HG03521 (cell line): Measurements from ENCODE around the gene INSYN2B.
"Not testable (repeated sequence)": the region's sequence is repeated elsewhere in the genome, so short reads cannot be mapped to it uniquely, and the experiment has no call there.

Experiments
- ATAC-seq: cut with Tn5 transposase; IDR thresholded peaks from one replicate; pipeline ENCODE4 v1.9.1; 2021; ENCODE audit warnings: mild to moderate bottlenecking, moderate library complexity; ENCODE audit not compliant: unreplicated experiment

The INSYN2B gene

DNA sequence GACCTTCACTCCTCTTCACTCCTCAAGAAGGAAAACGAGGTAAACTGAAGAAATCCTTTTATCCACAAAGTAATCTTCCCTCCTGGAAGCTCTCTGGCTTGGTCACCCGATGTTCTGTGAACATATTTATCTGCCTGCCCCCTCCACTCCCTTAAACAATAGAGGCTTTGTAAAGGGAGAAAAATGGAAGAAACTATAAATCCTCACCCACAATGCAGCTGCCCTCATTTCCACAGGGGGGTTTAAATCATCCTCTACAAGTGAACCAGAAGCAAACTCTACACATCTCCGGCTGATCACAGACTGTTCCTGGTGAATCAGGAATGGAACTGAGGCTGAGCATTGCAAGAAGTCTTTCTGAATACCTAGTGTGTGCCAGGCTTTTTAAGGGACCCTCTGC, 7.2 kb downstream of the INSYN2B start:
- ATAC-seq, result no peak

DNA sequence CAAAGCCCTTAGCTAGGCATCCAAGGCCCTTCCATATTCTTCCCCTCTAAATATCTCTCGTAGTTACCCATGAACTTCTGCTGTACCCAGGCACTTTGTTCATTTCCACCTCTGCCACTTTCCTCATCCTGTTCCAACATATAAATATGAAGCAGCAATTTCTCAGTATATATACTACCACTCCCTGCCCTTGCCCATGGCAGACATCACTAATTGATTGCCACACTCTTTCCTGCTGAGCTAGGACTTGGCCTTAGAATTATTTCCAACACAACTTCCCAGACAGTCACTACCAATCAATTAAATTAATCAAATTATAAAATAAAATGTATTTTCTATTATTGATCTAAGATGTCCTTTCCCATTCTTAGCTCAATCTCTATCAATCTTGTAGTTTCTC, 8.5 kb downstream of the INSYN2B start:
- no peak for ATAC-seq

DNA sequence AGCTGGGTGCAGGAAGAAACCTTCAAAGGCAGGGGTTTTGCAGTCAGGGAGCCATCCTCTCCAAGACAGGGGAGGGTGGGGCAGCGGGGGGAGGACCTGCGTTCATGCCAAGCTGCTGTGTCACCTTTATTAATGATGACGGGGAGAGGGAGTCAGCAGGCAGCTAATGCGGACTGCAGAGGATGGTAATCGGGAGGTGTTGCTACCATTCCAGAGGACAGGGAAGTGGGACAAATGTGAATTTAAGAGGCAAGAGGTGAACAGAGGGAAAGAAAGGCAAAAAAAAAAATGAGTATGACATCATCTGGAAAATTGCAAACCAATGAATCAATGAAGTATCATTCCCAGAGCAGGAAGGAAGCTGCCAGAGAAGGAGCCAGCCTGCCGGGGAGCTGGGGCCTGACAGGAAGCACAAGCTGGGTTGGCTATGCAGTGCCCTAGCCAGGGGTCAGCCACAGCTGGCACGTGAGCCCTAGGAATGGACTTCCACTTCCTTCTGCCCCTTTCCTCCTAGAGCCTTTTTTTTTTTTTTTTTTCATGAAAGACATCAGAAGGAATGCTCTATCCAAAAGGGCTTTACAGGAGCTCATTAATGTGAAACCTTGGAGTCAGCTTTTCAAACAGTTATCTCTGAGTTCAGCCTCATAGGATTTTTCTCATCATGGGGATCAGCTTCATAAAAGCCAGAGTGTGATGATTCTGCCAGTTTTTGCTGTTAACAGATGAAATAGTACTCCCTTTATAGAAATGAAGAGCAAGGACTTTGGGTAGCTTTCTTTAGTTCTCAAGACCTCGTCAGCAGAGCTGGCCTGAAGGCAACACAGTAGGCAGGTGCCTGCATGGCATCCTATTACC, 9.2 kb downstream of the INSYN2B start:
- no peak for ATAC-seq

DNA sequence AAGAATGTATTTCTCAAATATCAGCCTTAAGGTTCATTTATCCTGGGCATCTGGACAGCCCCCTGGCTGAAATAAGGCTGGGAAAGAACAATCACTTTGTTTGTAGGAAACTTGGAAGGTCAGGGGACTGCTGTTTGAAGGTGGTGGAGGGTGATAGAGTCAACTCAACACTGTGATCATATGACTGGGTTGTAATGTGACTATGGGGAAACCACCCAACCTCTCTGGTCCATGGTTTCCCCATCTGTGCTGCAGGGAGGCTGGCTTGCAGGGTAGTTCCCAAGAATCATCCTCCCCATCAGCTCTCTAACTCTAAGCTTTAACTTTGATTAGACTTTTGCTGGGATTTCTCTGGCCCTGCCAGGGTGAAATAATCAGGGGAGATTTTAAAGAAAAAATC, 10.0 kb downstream of the INSYN2B start:
- ATAC-seq, result no peak

DNA sequence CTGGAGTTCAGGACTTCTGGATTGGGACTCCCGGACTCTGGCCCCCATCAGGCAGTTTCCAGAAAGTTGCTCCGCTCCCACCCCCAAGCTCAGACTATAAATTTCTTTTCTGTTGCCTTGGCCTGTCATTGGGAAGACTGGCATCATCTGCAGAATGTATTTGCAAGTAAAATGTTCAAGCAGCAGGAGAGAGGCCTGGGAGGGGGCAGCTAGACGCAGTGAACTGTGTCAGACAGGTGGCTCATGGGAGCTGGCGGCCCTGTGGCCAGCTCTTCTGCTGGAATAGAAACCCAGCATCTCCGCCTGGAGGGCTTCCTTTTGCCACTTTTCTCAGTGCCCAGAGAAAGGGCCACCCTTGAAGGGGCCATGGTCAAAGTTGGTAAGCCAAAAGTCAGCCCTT, 16.0 kb downstream of the INSYN2B start:
- ATAC-seq, result no peak

DNA sequence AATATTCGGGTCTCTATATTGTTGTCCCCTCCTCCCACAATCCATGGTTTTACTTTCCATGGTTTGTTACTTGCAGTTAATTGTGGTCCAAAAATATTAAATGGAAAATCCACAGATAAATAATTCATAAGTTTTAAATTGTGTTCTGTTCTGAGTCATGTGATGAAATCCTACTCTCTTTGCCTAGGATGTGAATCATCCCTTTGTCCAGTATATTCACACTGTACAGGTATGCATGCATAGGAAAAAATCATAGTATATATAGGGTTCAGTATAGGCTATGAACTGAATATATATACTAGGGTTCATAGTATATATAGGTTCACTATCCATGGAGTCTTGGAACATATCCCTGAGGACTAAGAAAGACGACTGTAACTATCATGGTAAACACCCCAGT, 19.6 kb downstream of the INSYN2B start:
- ATAC-seq, result no peak

DNA sequence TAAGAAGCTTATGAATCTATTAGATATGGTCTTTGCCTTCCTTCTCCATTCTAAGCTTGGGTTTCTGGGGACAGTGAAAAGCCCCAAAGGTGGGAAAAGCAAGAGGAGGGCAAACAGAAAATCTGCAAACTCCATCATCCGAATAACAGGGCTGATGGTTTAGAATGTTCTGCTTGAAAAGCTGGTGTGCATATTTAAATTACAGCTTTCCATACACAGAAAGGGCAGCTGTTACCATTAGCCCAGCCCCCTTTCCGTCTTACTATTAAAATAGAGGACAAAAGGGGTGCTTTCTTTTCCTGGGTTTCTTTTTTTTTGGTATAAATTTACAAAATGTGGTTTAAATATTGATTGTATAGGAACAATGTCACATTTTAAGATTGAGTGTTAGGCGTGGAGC, 22.0 kb downstream of the INSYN2B start:
- no peak for ATAC-seq

DNA sequence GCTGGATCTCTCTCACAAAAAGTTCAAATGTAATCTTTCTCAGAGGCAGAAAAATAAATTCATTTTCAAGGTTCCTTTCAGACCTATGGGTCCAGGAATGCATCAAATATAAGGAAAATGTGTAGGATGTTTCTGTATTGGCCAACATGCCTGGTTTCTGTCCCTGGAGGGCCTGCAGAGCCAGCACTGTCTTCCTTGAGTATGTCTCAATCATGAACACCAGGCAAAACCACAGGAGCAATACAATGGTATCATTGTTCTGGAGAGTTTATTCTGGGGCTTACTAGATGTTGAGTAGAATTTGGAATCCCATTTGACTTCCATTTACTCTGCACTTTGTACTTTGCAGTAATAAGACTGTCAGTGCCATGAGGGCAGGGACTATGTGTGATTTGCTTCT, 23.5 kb downstream of the INSYN2B start:
- no peak for ATAC-seq

DNA sequence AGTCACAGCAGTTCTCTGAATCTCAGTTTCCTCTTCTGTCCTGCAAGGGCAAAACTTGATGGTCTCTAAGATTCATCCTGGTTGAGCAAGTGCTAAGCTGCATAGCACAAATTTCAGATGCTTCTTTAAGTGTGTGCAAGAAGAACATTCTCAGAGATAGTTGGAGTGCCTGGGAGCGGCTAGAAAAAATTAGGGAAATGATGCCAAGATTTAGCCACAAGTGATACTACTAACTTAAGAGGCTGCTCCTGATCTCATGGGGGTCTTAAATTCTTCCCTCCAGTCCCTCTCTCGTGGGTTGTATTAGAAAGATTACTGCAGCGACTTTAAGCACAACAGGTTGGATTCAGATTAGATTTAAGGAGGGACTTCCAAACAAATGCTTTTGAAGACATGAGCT, 24.2 kb downstream of the INSYN2B start:
- no peak for ATAC-seq

DNA sequence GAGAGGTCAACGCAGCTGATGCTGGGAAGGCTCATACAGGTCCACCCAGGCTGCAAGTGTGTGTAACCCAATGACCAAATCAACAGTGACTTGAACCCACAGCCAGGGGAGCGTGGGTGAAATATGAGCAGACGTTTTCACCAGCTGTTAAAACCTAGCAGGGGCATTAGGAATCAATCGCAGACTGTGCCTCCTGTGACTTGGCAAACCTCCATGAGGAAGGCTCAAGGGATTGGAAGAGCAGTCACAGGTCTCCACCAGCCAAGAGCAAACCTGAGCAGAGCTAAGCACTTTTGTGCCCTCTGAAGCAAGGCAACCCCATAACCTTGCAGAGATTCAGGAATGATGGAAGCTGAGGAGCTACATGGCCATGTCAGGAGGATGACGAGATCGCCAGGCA, 25.5 kb downstream of the INSYN2B start:
- ATAC-seq, result no peak

DNA sequence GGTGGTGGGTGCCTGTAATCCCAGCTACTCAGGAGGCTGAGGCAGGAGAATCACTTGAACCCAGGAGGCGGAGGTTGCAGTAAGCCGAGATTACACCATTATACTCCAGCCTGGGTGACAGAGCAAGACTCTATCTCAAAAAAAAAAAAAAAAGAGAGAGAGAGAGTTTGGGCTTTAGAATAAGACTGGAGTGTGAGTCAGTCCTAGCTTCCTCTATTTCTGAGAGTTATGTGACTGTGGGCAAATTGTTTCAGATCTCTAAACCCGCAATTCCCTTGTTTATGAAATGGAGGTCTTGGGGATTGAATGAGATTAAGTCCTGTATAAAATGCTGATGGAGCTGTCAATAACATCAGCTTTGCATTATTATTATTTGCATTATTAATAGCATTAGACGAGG, 27.1 kb downstream of the INSYN2B start:
- not testable (repeated sequence) for ATAC-seq

DNA sequence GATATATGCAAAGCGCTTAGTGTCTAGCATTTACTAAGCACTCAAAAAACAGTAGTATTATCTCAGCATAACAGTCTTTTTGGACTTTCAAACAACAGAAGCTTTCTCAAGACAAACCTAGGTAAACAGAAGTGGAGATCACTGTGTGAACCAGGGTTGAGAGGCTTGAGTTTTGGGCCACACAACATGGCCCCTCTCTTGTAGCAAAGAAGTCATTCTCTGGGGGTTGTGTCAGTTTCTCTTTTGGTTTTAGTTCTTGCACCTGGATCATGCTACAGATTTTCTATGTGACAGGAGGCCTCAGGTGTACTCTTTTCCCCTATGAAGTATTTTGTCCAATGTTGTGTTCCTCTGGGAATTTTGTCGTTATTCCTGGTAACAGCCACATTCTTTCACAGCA, 30.0 kb downstream of the INSYN2B start:
- no peak for ATAC-seq

DNA sequence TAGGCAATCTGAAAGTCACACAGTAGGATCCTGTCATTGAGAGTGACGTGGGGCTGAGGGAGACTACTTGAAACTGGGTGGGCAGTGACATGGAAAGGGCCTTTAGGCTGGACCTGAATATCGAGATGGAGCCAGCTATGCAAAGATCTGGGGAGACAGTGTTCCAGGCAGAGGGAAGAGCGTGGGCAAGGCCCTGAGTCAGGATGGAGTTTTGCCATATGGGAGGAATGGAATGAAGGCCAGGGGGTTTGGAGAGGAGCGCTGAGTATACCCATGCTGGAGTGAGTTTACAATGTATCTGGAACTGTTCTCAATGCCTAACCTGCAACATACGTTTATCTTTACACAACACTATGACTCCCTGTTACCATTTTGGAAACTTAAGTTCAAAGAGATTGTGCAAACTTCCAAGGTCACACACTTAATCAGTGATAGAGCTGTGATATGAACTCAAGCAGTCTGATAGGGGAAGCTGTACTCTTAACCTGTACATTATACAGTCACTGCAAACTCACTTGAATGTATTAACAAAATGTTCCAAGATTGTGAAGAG, 33.5 kb downstream of the INSYN2B start:
- ATAC-seq, result no peak

DNA sequence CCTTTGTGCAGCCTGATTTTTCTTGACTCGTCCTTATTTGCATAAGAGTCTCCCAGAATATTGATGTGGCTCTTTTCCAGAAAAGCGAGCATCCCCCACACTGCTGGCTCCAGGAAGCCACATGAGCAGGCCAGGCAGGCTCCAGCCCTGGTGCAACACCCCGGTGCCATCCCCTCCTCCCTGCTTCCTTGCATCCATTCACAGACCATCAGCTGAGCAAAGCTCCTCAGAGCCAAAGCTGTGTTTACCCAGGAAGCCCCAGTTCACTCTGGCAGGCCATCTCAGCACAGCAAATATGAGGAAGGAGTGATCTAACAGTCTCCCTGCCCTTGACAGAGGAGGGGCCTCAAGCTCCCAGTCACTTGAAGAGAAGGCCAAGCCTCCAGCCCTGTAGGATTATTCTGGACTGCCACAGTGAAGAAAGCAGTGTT, 34.4 kb downstream of the INSYN2B start:
- no peak for ATAC-seq

DNA sequence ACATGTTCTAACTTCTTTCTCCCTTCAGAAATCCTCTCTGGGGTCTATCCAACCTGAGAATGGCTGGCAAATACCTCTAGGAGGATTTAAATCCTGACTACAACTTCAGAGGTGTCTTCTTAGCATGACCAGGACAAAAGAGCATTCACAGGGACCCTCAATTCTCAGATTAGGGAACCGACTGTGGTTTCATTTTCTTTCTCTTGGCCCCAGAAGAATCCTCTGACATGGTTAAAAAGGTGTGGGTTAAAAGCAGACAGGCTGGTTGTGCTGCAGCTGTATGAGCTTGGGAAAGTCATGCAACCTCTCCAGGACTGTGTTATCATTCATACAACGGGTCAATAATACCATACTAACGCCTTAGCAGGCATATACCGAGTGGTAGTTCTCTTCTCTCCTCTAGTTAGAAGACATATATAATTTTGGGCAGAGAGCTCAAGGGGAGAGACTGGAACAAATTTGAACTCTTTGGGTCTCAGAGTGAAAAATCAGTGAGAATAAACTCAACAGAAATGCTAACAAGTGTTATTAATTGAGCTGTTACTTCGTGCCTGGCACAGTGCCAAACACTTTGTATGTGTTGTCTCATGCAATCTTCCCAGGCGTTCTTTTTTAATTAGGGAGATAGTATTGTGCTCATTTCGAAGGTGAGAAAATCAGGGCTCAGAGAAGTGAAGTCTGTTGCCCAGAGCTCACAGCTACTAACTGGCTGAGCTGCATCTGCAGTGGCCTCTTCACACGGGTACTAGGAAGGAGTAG, 35.2 kb downstream of the INSYN2B start:
- ATAC-seq, result no peak

DNA sequence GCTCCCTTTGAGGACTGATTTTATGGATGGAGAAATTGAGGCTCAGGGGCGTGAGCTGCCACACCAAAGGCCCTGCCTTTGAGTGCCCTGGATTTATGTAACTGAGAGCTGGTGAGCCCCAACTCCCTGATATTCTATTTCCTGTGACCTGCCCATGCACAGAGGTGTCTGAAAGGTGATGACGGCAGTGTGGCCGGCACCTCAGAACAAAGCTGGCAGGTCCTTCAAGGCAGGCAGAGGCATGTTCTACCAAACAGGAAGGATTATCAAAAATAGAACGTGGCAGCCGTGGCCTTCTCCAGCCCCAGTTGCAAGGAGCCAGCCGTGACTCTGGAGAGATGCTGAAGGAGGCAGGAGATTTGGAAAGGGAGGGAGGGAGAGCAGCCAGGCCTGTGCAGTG, 36.2 kb downstream of the INSYN2B start:
- ATAC-seq, result no peak

DNA sequence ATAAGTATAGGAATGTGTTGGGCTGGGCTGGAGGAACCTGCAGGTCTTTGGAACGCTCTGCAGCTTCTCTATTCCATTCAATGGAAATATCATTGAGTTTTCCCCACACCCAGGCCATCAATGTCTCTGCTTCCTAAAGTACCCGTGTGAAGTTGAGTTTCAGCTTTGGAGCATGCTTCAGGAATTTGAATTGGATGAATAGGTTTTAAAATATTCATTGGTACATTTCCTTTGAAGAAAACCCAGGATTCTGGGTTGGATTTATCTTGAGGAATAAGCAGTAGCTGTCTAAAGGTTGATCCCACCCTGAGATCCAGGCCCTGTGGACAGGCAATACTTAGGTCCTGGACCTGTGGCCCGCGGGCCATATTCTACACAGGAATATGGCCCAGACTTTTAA, 37.3 kb downstream of the INSYN2B start:
- ATAC-seq, result no peak

DNA sequence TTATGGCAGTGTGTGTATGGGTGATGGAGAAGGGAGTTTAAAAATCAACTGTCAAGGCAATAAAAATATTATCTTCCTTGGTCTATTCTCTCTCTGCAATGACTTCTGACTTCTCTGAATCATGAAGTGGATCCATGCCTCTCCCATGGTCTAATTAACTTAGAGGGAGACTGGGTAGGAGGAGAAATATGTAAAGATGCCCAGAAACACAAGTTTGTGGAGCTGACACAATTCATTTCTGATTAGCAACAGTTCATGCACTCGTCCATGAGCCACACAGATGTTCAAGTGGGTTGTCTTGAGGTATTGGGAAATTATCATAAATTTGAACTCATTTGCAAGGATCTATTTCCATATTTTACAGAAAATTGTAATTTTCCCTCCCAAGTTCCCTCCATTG, 38.1 kb downstream of the INSYN2B start:
- ATAC-seq, result no peak

DNA sequence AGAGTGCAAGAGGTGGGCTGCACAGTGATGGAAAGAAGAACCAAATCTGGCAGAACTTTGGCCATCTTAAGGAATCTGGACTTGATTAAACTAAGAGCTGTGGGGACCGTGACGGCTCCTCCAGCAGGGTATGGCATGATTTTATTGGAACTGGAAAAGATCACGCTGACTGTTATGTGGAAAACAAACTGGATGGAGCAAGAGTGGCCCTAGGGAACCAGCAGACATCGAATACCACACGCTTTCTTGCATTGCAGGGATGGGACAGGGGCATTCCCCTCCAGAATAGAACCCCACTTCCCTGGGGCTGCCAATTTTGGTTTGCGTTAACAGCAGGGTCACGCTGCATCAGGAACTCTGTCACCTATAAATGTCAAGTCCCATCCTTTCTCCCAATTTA, 38.8 kb downstream of the INSYN2B start:
- no peak for ATAC-seq

DNA sequence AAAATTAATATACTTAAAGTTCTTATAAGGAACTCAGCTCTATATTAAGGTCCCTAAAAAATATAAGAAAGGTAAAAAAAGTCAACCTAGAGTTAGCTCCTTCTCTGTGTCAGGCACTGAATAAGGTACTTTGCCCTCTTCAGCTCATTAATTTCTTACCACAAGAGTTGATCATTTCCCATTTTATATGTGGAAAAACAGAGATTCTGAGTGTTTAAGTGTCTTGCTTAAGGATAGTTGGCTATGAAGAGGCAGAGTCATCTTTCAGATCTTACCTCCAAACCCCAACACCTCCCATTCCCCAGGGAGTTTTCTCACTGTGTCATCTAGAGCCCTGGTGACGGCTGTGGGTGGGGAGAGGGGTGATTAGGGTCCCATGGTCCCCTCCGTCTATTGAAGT, 40.6 kb downstream of the INSYN2B start:
- ATAC-seq, result no peak

DNA sequence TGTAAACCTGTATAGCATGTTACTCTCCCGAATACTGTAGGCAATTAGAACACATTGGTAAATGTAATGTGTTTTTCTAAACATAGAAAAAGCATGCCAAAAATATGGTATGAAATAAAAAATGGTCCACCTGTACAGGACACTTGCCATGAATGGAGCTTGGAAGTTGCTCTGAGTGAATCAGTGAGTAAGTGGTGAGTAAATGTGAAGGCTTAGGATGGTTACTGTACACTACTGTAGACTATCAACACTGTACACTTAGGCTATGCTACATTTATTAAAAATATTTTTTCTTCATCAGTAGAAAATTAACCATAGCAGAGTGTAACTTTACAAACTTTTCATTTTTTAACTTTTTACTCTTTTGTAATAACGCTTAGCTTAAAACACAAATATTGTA, 41.9 kb downstream of the INSYN2B start:
- ATAC-seq, result no peak

DNA sequence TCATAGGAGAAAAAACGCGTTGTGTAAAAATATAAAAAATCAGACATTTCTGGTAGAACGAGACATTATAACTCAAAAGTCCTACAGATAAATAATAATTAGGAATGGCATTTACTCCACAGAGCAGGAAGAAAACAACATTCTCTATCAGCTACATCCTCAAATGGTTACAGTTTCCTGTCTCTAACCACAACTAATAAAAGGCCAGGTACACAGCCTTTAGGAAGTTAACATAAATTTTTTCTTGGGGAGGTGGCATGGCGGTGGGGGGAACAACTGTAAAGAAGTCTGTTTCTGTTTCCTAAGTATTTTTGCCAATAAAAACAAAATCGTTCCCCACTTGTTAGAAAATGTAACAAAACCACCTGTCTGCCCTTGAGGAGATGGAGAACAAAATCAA, 44.5 kb downstream of the INSYN2B start:
- ATAC-seq, result no peak
